ENCODE results near the gene LIN9.
A peak's percentile ranks its signal among the peaks of the same experiment; 100 is the strongest.
"Not testable (repeated sequence)": the region's sequence is repeated elsewhere in the genome, so short reads cannot be mapped to it uniquely, and the experiment has no call there.

Gene LIN9

DNA sequence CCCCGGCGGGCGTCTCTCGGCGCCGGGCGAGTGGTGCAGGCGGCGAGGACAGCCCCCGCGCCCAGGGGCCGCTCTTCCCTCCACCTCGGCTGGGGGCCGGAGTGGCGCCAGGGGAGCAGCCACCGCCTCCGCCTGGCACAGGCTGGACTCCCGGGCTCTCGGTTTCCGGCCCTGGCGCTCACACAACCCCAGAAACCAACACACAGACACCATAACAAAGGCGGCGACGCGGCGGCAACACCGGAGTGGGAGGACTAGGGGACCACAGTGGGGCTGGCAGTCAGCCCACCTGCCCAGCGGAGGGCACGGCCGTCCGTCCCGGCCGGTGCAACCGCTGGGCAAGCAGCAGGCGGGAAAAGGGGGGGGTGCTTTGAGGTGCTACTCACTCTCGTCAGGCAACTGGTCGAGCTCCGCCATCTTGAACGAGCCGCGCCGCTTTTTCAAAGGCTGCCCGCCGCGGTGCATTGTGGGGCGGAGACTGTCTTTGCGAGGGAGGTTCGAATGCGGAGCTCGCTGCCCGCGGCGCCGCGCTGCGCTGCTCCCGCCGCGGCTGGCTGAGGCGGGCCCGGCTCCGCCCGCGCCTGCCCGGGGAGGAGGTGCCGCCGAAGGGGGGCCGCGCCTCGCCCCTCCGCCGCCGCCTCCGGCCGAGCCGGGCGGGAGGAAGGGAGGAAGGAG is at the start of gene LIN9:
Gene LIN9, minus strand, starts transcription at position 442 of the 675 bp plus-strand sequence. Its CDS starts 25 bp downstream, at position 417.
- DNase-seq (ENCODE audit: low spot score) = peak; percentile 75

DNA sequence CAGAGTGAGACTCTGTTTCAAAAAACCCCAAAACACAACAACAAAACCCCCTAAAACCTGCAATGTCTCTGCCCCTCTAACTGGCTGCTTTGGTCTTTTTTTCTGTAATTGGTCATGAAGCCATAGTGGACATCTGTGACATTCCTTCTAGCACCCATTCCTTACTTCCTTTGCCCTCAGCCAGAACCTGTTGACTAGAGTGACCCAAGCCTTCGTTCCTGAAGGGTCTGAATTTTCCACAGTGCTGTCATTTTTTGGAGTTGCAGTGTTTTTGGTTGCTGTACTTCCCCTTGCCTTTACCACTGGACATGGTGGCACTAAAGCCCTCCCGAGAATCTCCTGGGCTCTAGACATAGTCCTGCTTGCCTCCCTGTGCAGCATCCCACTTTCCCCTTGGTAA is 48.5 kb upstream of the LIN9 start:
- no peak for DNase-seq (ENCODE audit: low spot score)

DNA sequence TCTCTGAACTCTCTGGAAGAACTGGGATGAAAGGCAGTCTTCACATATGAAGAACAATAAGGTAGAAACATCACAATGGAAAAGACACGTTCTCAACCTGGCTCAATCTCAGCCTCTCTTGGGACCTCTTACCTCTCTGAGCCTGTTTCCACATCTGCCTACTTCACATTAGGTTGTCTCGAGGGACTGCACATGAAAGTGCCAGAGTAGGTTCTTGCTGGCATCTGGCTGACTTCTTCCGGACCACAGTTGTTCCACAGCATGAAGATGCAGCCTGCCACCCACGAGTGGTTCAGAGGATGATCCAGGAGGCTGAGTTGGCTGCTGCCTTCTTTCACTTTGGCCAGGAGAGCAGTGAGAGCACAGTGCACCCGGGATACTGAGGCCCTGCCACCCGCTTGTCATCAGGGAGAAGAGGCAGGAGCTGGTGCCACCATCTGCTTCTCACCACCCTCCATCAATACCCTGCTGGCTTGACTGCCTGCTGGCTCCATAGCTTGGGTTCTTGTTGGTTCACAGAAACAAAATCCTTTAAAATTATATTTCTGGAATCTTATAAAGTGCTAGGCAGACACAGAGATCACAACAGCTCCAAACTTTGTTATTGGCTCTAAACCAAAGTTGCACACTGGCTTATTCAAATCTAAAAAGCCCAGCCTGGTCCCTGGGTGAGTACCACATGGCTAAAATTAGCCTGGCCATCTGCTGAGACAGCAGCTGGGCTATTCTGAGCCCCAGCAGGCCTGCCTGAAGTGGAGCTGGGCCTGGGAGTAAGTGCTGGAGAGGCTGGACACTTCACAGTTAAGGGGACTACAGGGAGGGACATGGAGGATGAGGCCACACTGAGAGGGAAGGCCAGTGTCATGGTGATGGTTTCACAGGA is 46.9 kb upstream of the LIN9 start:
- no peak for DNase-seq (ENCODE audit: low spot score)

DNA sequence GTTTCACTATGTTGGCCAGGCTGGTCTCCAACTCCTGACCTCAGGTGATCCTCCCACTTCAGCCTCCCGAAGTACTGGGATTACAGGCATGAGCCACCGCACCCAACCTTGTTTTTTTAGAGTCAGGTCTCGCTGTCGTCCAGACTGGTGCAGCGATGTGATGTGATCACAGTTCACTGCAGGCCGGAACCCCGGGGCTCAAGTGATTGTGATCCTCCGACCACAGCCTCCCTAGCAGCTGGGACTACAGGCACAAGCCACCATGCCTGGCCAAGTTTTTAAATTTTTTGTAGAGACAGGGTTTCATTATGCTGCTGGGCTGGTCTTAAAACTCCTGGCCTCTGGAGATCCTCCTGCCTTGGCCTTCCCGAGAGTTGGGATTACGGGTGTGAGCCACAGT is 46.1 kb upstream of the LIN9 start:
- DNase-seq (ENCODE audit: low spot score) = no peak

- DNase-seq (ENCODE audit: low spot score) = no peak
Observed at GRCh38 chr1:226353698-226354525, 44.9 kb upstream of the LIN9 start.

- DNase-seq (ENCODE audit: low spot score) = no peak
Observed at GRCh38 chr1:226351709-226352108, 42.7 kb upstream of the LIN9 start.

DNA sequence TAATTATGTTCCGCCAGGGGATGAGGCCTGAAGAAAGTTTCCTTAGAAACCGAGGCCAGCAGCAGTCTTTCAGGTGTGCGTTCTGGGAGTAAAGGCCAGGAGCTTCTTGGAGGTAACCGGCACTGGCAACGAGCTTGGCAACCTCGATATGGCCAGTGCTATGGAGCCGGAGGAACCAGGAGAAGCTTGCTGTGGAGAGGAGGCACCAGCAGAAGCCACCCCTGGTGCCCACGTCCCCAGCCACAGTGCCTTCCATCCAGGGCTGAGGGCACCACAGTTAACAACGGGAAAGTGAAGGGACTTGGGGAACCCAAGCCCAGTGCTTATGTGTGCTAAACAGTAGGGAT is 41.5 kb upstream of the LIN9 start:
- DNase-seq (ENCODE audit: low spot score) = no peak

DNA sequence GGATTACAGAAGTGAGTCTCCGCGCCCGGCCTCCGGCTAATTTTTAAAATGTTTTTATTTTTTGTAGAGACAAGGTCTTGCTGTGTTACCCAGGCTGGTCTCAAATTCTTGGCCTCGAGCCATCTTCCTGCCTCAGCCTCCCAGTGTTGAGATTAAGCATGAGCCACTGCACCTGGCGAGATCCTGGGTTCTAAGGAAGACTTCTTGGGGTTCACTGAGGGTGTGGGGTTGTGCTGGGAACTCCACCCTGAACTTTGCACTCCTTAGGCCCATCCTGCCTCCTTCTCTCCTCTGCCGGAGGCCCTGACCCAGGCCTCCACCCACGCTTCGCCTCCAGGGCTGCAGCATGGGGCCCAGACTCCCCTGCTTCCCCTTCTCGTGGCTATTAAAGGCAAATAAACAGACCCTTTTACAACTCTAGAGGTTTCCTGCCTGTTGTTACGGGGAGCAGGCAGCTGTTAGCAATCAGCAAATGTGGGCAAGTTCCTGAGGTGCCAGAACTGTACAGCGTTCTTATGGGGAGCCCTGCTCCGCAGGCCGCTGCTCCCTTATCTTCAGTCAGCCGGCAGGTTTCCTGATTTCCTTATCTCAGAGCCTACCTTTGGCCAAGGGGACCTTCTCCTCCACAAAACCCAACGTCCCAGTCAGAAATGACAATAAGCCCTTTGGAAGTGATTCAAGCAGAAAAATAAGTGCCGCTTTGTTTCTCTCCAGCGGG is 41.0 kb upstream of the LIN9 start:
- DNase-seq (ENCODE audit: low spot score) = no peak

GRCh38 chr1:226349081-226349480 is 40.1 kb upstream of the LIN9 start:
- no peak for DNase-seq (ENCODE audit: low spot score)

GRCh38 chr1:226344441-226345259 is 35.7 kb upstream of the LIN9 start:
- DNase-seq (ENCODE audit: low spot score) = no peak

GRCh38 chr1:226342656-226343055 is 33.7 kb upstream of the LIN9 start:
- no peak for DNase-seq (ENCODE audit: low spot score)

DNA sequence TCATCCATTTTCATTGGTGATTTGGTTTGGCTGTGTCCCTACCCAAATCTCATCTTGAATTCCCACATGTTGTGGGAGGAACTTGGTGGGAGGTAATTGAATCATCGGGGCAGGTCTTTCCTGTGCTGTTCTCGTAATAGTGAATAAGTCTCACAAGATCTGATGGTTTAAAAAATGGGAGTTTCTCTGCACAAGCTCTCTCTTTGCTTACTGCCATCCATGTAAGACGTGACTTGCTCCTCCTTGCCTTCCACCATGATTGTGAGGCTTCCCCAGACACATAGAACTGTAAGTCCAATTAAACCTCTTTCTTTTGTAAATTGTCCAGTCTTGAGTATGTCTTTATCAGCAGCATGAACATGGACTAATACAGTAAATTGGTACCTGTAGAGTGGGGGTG is 31.1 kb upstream of the LIN9 start:
- not testable (repeated sequence) for DNase-seq (ENCODE audit: low spot score)

- no peak for DNase-seq (ENCODE audit: low spot score)
Observed at GRCh38 chr1:226337276-226337875, 28.4 kb upstream of the LIN9 start.

DNA sequence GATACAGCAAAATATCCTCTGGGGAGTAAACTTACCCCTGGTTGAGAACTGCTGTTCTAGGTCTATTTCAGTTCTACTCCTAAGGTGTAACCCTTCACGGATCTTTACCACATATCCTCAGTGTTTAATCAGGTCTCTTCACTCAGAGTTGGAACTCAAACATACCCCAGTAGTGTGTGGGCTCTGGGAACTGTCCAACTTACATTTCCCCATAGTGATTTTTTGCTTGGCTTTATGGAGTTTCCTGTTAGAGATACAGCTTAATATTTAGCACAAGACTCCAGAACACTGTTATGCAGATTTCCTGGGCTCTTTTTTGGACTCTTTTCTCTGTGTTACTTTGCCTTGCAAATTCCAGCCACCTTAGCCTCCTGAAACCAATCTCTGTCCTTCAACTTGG is 26.7 kb upstream of the LIN9 start:
- no peak for DNase-seq (ENCODE audit: low spot score)

- DNase-seq (ENCODE audit: low spot score) = no peak
Observed at GRCh38 chr1:226332947-226333346, 24.0 kb upstream of the LIN9 start.

- no peak for DNase-seq (ENCODE audit: low spot score)
Observed at GRCh38 chr1:226329237-226329636, 20.3 kb upstream of the LIN9 start.

- DNase-seq (ENCODE audit: low spot score) = no peak
Observed at GRCh38 chr1:226327761-226328162, 18.8 kb upstream of the LIN9 start.

- DNase-seq (ENCODE audit: low spot score) = no peak
Observed at GRCh38 chr1:226325178-226325577, 16.2 kb upstream of the LIN9 start.

- DNase-seq (ENCODE audit: low spot score) = no peak
Observed at GRCh38 chr1:226324479-226324878, 15.5 kb upstream of the LIN9 start.

DNA sequence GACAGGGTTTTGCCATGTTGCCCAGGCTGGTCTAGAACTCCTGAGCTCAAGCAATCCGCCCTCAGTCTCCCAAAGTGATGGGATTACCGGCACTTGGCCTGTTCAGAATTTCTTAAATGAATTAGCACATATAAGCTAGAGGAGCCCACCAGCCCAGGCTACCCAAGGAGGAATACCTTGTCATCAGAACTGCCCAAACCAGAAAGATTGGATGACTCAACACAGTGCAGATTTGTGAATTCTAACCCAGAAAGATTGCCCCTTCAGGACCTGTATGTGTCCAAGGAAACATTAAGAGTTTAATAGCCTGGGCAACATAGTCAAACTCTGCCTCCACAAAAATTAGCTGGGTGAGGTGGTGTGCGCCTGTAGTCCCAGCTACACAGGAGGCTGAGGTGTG is 14.0 kb upstream of the LIN9 start:
- no peak for DNase-seq (ENCODE audit: low spot score)

- DNase-seq (ENCODE audit: low spot score) = no peak
Observed at GRCh38 chr1:226320930-226321329, 12.0 kb upstream of the LIN9 start.
